Osteoblast (primary cell): ENCODE results near the gene CHST11. TPM values are rescaled to one million over a fixed set of nuclear protein-coding genes. Genes with fewer than 3 reads are reported as not detected.
A peak's percentile ranks its signal among the peaks of the same experiment; 100 is the strongest.

Experiments used
- DNase-seq: peaks from one replicate; pipeline ENCODE4 v3.0.0; 2011; ENCODE audit warnings: low spot score, mixed read lengths; ENCODE audit not compliant: insufficient read length; ENCODE audit errors: missing footprints
- H2AFZ ChIP-seq: 2 replicates; pipeline ENCODE4 v1.6.0; 2011; ENCODE audit warnings: mild to moderate bottlenecking, low read length
- H3K27ac ChIP-seq: 2 replicates; pipeline ENCODE4 v1.5.1; 2011; ENCODE audit warnings: mild to moderate bottlenecking, low read depth, low read length, moderate library complexity
- H3K27me3 ChIP-seq: 2 replicates; pipeline ENCODE4 v1.6.0; 2012; ENCODE audit warnings: mild to moderate bottlenecking, control low read depth, inconsistent platforms, low read length, moderate library complexity; ENCODE audit not compliant: insufficient read depth
- H3K36me3 ChIP-seq: 2 replicates; pipeline ENCODE4 v1.5.1; 2011; ENCODE audit warnings: mild to moderate bottlenecking, low read length, control low read depth, moderate library complexity; ENCODE audit not compliant: insufficient read depth
- H3K4me1 ChIP-seq: 2 replicates; pipeline ENCODE4 v1.5.1; 2011; ENCODE audit warnings: mild to moderate bottlenecking, low read length, control low read depth, moderate library complexity; ENCODE audit not compliant: insufficient read depth
- H3K4me2 ChIP-seq: 2 replicates; pipeline ENCODE4 v1.6.0; 2011; ENCODE audit warnings: mild to moderate bottlenecking, low read length; ENCODE audit not compliant: insufficient read depth
- H3K4me3 ChIP-seq: fragments of 200-600 bp; sonication (generic); 3 replicates; pipeline ENCODE4 v1.5.1; 2012; ENCODE audit warnings: mild to moderate bottlenecking, low read length, inconsistent platforms; ENCODE audit not compliant: insufficient read depth
- H3K79me2 ChIP-seq: 2 replicates; pipeline ENCODE4 v1.6.0; 2012; ENCODE audit warnings: mild to moderate bottlenecking, low read length, control low read depth, inconsistent platforms; ENCODE audit not compliant: insufficient read depth
- H3K9me3 ChIP-seq: 2 replicates; pipeline ENCODE4 v1.5.1; 2011; ENCODE audit warnings: low read depth, low read length, control low read depth
- H4K20me1 ChIP-seq: 2 replicates; pipeline ENCODE4 v1.6.0; 2012; ENCODE audit warnings: mild to moderate bottlenecking, low read length, control low read depth; ENCODE audit not compliant: insufficient read depth
- CTCF ChIP-seq: IDR thresholded peaks from 2 replicates; pipeline ENCODE4 v1.5.1; 2011; ENCODE audit warnings: mild to moderate bottlenecking, low read depth, low read length, moderate library complexity; ENCODE audit errors: extremely low read depth
- total RNA-seq: library from RNA; depleted of rRNA; stranded (reverse); fragments of >200 nt; gene quantifications from 2 replicates; pipeline ENCODE4 v1.2.3, GENCODE V29; 2012

CHST11 gene
- total RNA-seq, 1 donor: 24.6 TPM

GRCh38 chr12:104583301-104583700 is 126.6 kb downstream of the CHST11 start:
- TF ChIP-seq CTCF: no peak
- H3K27me3 ChIP-seq: no peaks in the 10 kb centered on the region
- no peak for DNase-seq
- H3K36me3 ChIP-seq: no peaks in the 10 kb centered on the region
- no peak overlapping the region for H2AFZ ChIP-seq
- no peak overlapping the region for H3K4me3 ChIP-seq
- H3K79me2 ChIP-seq: peaks cover 67% of the 10 kb centered on the region
- no peaks in the 10 kb centered on the region for H3K9me3 ChIP-seq
- no peaks in the 10 kb centered on the region for H4K20me1 ChIP-seq
- no peak overlapping the region for H3K4me2 ChIP-seq
- H3K27ac ChIP-seq: no peak overlapping the region
- H3K4me1 ChIP-seq: peaks cover 24% of the 10 kb centered on the region

GRCh38 chr12:104585448-104586055 is 128.8 kb downstream of the CHST11 start:
- TF ChIP-seq CTCF: no peak
- H3K79me2 ChIP-seq: peaks cover 51% of the 10 kb centered on the region

GRCh38 chr12:104586351-104586919 is 129.7 kb downstream of the CHST11 start:
- H3K4me3 ChIP-seq: no peak overlapping the region
- no peak for TF ChIP-seq CTCF
- peaks cover 13% of the 10 kb centered on the region for H3K4me1 ChIP-seq
- H3K27me3 ChIP-seq: no peaks in the 10 kb centered on the region
- H3K9me3 ChIP-seq: no peaks in the 10 kb centered on the region
- H2AFZ ChIP-seq: no peak overlapping the region
- peaks cover 47% of the 10 kb centered on the region for H3K79me2 ChIP-seq
- DNase-seq: no peak
- H4K20me1 ChIP-seq: no peaks in the 10 kb centered on the region
- H3K27ac ChIP-seq: no peak overlapping the region
- H3K36me3 ChIP-seq: no peaks in the 10 kb centered on the region
- no peak overlapping the region for H3K4me2 ChIP-seq

More at GRCh38 chr12:104585448-104586055, 128.8 kb downstream of the CHST11 start:
- no peak for DNase-seq
- Histone ChIP-seq H4K20me1 (no peaks in the 10 kb centered on the region), H2AFZ (no peak overlapping the region), H3K4me3 (no peak overlapping the region), H3K9me3 (no peaks in the 10 kb centered on the region), H3K27me3 (no peaks in the 10 kb centered on the region), H3K4me2 (no peak overlapping the region), H3K4me1 (peaks cover 13% of the 10 kb centered on the region), H3K27ac (no peak overlapping the region), H3K36me3 (no peaks in the 10 kb centered on the region)

GRCh38 chr12:104588047-104588920 is 131.5 kb downstream of the CHST11 start:
- no peaks in the 10 kb centered on the region for H3K9me3 ChIP-seq
- peak overlapping the region; percentile 44 for H2AFZ ChIP-seq
- H3K4me3 ChIP-seq: peak overlapping the region; percentile 20
- peak overlapping the region; percentile 70 for H3K4me2 ChIP-seq
- H3K4me1 ChIP-seq: peaks cover 13% of the 10 kb centered on the region
- no peak for TF ChIP-seq CTCF
- no peaks in the 10 kb centered on the region for H4K20me1 ChIP-seq
- H3K79me2 ChIP-seq: peaks cover 44% of the 10 kb centered on the region
- H3K36me3 ChIP-seq: no peaks in the 10 kb centered on the region
- H3K27me3 ChIP-seq: no peaks in the 10 kb centered on the region
- DNase-seq: peak; percentile 73
- H3K27ac ChIP-seq: peak overlapping the region; percentile 40
